Retinal pigment epithelial cell (primary cell): Measurements from ENCODE around the gene VSTM2A.

Source experiments
- DNase-seq: peaks from one replicate; pipeline ENCODE4 v3.0.0-alpha.2; 2010; ENCODE audit warnings: low read depth
- H3K4me3 ChIP-seq: 2 replicates; pipeline ENCODE4 v1.5.1; 2011; ENCODE audit warnings: mild to moderate bottlenecking, low read length, control low read depth, moderate library complexity
- CTCF ChIP-seq: conservative IDR thresholded peaks from 2 replicates; pipeline ENCODE4 v1.5.1; 2011; ENCODE audit warnings: low read depth, low read length, control low read depth, inconsistent platforms

The VSTM2A gene

DNA sequence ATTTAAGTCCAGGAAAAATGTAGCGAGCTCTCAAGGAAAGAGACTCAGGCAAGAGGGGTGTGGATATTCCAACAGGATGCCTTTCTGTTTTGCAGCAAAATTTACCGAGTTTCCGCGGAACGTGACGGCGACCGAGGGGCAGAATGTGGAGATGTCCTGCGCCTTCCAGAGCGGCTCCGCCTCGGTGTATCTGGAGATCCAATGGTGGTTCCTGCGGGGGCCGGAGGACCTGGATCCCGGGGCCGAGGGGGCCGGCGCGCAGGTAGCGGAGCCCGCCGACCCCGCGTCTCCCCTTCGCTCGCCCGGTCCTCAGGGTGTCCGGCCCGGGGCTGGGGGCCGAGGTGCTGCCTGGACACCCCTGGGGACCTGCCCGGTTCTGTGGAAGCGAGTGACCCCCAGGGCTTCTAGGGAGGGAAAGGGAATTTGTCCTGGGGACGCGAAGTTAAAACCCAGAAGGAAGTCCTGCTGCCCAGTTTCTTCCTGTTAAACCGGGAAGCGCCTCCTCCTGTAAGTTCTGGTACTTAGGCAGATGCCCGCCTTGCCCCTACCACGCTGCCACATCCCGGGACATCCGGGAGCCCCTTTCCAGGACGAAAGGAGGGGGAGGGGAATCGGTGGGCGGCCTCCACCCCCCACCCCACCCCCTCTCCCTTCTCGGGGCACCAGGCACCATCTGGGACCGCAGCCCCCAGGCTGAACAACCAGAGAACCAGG lies 2.5 kb downstream of the VSTM2A start:
- DNase-seq, result no peak
- no peak overlapping the region for H3K4me3 ChIP-seq
- TF ChIP-seq CTCF, result no peak

DNA sequence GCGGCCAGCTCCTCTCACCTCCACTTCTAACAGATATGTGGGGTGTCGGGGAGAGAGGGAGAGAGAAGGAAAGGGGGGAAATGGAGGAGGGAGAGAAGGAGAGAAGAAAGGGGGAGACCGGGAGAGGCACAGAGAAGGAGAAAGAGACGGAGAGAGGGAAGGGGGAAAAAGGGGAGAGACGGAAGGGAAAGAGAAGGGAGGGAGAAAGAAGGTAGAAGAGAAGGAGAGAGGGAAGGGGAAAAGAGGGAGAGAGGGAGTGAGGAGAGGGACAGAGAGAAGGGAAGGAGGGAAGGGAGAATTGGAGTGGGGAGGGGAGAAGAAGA lies 3.0 kb downstream of the VSTM2A start:
- no peak overlapping the region for H3K4me3 ChIP-seq
- TF ChIP-seq CTCF, result no peak

DNA sequence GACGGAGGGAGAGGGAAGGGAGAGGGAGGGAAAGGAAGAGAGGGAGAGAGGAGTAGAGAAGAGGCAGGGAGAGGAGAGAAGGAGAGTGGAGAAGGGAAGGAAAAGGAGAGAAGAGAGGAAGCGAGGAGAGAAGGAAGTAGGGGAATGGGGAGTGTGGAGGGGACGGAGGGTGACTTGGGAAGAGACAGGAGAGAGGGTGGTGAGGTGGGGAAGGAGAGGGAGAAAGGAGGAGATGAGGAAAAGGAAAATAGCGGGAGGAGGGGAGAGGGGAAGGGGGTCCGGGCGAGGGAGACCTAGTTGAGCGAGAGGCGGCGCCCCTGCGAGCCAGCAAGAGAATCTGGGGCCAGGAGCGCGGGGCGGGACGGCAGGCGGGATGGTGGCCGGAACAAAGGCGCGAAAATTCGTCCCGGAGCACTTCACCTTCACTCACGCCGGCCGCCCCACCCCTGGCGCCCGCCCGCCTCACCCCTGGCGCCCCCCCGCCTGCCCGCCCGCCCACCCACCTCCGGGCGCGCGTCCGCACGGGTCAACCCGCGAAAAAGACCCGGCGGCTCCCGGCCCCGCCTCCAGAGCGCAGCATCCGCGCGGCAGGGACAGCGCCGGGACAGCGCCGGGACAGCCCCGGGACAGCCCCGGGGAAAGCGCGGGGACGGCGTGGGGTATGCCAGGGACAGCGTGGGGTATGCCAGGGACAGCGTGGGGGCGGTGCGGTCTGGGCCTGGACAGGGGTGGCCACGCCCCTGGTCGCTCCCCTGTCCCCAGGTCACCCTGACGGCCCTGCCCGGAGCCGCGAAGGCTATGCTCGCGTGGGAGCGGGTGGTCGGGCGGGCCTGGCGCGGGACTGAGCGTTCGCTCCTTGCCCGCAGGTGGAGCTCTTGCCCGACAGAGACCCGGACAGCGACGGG lies 4.2 kb downstream of the VSTM2A start:
- peak; percentile 15 for TF ChIP-seq CTCF
- no peak overlapping the region for H3K4me3 ChIP-seq
- no peak for DNase-seq

More for the DNA sequence above, 3.0 kb downstream of the VSTM2A start:
- DNase-seq, result no peak

DNA sequence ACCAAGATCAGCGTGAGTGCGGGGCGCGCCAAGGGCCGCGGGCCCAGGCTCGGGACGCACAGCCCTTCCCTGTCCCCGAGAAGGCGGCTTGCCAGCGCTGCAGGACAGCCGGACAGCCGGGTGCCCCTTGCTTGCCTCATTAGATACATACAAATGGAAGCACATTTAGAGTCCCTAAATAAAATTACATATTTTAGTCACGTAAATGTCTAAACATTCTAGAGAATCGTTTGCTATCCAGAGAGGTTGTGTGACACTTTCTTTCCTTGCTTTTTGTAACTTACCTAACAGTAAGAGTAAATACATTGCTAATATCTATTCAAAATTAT lies 4.8 kb downstream of the VSTM2A start:
- no peak for DNase-seq
- TF ChIP-seq CTCF, result no peak
- H3K4me3 ChIP-seq, result no peak overlapping the region

GRCh38 chr7:54550471-54550870 lies 8.3 kb downstream of the VSTM2A start:
- TF ChIP-seq CTCF, result no peak
- H3K4me3 ChIP-seq, result no peak overlapping the region
- no peak for DNase-seq

DNA sequence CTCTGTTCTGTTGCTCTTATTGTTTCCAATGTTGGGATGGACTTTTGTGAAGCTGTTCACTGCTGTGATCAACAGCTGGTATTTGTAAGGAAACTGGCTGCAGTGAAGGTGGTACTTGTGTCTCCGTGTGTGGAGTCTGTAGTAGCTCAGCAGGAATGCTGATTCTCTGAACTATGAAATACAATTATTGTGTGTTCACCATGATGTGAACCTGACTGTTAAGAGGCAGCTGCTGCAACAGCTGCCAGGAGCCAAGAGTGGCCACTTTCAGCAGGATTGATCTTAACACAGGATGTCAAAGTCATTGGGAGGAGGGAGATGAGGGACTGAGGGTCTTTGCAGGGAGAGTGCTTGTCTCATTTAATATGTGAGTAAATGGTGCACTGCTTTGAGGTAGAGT lies 13.9 kb downstream of the VSTM2A start:
- TF ChIP-seq CTCF, result no peak
- no peak overlapping the region for H3K4me3 ChIP-seq
- no peak for DNase-seq

- no peak for DNase-seq
- no peak overlapping the region for H3K4me3 ChIP-seq
- TF ChIP-seq CTCF, result no peak
These were observed 17.2 kb downstream of the VSTM2A start for GRCh38 chr7:54559401-54559800.
